Common myeloid progenitor, CD34-positive (primary cell): ENCODE data around the gene RER1.

ENCODE experiments used
- CTCF ChIA-PET: fragments of 350-600 bp; sonication (Branson Sonifier 250); formaldehyde crosslinking; loops from one replicate; lab custom pipeline; 2021; ENCODE audit warnings: antibody characterized with exemption; lab: Charles Lee
- POLR2A ChIA-PET: fragments of 350-600 bp; sonication (Branson Sonifier 250); formaldehyde crosslinking; loops from one replicate; lab custom pipeline; 2021; ENCODE audit warnings: antibody characterized with exemption; lab: Charles Lee
- DNase-seq, 3 donors: peaks; one replicate each; pipeline versions ENCODE4 v3.0.0 to v3.0.0-alpha.2; 2013
- H3K27ac ChIP-seq, 2 experiments: 1 replicate in 1 of 2; 2 replicates in 1 of 2; pipeline ENCODE4 v1.7.0; 2013; ENCODE audit warnings: inconsistent platforms in 2 of 2, low read length in 2 of 2, mild to moderate bottlenecking in 2 of 2, low read depth in 1 of 2, moderate library complexity in 1 of 2; ENCODE audit not compliant: severe bottlenecking in 2 of 2, insufficient read depth in 1 of 2, poor library complexity in 1 of 2
- H3K27me3 ChIP-seq, 5 experiments: replicated peaks in 2 of 5; 1 replicate in 3 of 5; 2 replicates in 2 of 5; pipeline versions ENCODE4 v1.6.1 to v1.7.0; 2013; ENCODE audit warnings: low read length in 4 of 5, mild to moderate bottlenecking in 2 of 5, moderate library complexity in 2 of 5, inconsistent platforms in 1 of 5; ENCODE audit not compliant: insufficient read depth in 5 of 5, control insufficient read depth in 4 of 5
- H3K36me3 ChIP-seq, 4 experiments: 1 replicate in 2 of 4; 2 replicates in 2 of 4; pipeline versions ENCODE4 v1.6.1 to v1.7.0; 2013; ENCODE audit warnings: low read length in 3 of 4, control low read depth in 1 of 4, mild to moderate bottlenecking in 1 of 4; ENCODE audit not compliant: control insufficient read depth in 4 of 4, insufficient read depth in 4 of 4
- H3K4me1 ChIP-seq, 4 experiments: 1 replicate in 3 of 4; 2 replicates in 1 of 4; pipeline versions ENCODE4 v1.6.1 to v1.7.1; 2013; ENCODE audit warnings: low read length in 3 of 4, mild to moderate bottlenecking in 3 of 4, control low read depth in 1 of 4, inconsistent platforms in 1 of 4, moderate library complexity in 1 of 4; ENCODE audit not compliant: control insufficient read depth in 4 of 4, insufficient read depth in 4 of 4; ENCODE audit errors: control extremely low read depth in 1 of 4
- H3K4me3 ChIP-seq, 7 experiments: 1 replicate in 4 of 7; 2 replicates in 3 of 7; pipeline versions ENCODE4 v1.5.1 to v1.7.0; 2013; ENCODE audit warnings: mild to moderate bottlenecking in 7 of 7, low read length in 6 of 7, moderate library complexity in 6 of 7, inconsistent platforms in 2 of 7, low read depth in 2 of 7, control low read depth in 1 of 7; ENCODE audit not compliant: insufficient read depth in 4 of 7, control insufficient read depth in 1 of 7; ENCODE audit errors: extremely low read depth in 1 of 7
- H3K9me3 ChIP-seq, 5 experiments: 1 replicate in 4 of 5; 2 replicates in 1 of 5; pipeline versions ENCODE4 v1.6.1 to v1.7.1; 2013; ENCODE audit warnings: low read length in 4 of 5, mild to moderate bottlenecking in 2 of 5, inconsistent platforms in 1 of 5, low read depth in 1 of 5, moderate library complexity in 1 of 5; ENCODE audit not compliant: control insufficient read depth in 4 of 5, insufficient read depth in 2 of 5; ENCODE audit errors: control extremely low read depth in 1 of 5
- WGBS: methylation state at CpG from one replicate; pipeline ENCODE4 v1.1.5; 2013; ENCODE audit not compliant: insufficient coverage; 5-methylcytosine and 5-hydroxymethylcytosine counted together

RER1 gene

DNA sequence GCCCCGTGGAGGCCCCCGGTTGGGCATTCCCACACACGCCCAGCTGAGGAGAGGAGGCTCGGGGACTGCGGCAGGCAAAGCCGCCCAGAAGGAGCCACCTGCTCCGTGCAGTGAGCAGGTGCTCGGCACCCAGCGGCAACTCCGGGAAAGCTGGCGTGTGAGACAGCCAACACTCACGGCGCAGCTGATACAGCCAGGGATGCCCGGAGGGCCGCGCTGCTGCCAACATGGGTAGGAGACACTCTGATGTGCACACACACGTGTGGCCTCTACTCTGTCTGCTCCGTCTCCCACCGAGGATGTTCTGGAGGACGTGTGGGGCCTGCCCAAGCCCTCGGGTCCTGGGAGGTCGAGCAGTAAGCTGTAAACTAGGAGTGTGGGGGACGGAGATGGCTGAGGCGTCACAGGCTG, 13.2 kb upstream of the RER1 start:
- Histone ChIP-seq H3K4me1 (peaks cover 0 to 3% (median 1%) of the 10 kb centered on the region in 4 experiments), H3K27ac (no peak overlapping the region), H3K27me3 (no peaks in the 10 kb centered on the region), H3K36me3 (peaks cover 0 to 2% (median 0%) of the 10 kb centered on the region in 4 experiments), H3K9me3 (no peaks in the 10 kb centered on the region), H3K4me3 (no peak overlapping the region)
- DNase-seq: no peak
- ChIA-PET CTCF (interaction anchor here (1.2 to 7.5 kb wide), 2 partner anchors 11 to 181 kb away, joined by 3 to 98 read pairs; partner anchors contain the start of gene FAAP20), POLR2A (no interaction called here)
- 95% methylated on average over 20 of the region's 24 CpGs for WGBS

DNA sequence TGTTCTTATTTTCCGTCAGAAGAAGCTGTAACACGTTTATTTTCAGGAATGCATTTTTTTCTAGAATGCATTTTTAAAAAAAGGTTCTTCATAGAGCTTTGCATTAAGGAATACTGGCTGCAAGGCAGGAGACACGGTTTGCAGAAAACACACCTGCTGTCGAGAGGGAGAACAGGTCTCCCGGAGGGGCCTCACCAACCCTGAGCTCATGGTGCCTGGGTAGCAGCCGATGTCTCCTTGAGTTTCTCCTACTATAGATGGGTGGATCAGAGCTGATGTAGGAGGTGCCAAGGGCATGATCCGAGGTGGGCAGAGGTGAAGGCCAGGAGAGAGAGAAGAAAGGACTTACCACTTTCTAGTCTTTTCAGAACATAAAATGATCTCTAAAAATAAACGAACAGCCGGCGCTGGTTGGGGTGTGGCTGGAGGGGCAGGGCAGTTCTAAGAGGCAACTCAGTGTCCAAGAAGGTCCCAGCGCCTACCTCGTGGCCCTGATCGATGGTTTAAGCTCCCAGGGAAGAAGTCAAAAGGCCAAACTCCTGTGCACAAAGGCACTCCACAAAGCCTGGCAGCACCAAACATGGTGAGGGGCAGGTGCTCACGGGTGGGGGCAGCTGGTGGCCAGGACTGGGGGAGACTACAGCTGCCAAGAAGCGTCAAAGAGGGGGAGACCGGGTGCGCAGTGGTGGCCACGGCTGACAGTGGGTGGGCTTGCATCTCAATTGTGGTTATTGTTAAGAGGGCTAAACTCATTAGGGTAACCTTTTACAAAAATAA, 12.5 kb upstream of the RER1 start:
- Histone ChIP-seq H3K4me1 (peaks cover 0 to 3% (median 1%) of the 10 kb centered on the region in 4 experiments), H3K36me3 (peaks cover 0 to 2% (median 0%) of the 10 kb centered on the region in 4 experiments), H3K4me3 (no peak overlapping the region), H3K27ac (no peak overlapping the region), H3K9me3 (no peaks in the 10 kb centered on the region), H3K27me3 (no peaks in the 10 kb centered on the region)
- no peak for DNase-seq
- CTCF ChIA-PET: interaction anchor here (1.2 to 7.5 kb wide), 2 partner anchors 11 to 181 kb away, joined by 3 to 98 read pairs; partner anchors contain the start of gene FAAP20
- POLR2A ChIA-PET: interaction anchor here (0.6 kb wide), 1 partner anchor 134 kb away, joined by 3 read pairs; no protein-coding TSS in a partner anchor
- WGBS: 97% methylated on average over 10 of the region's 18 CpGs

DNA sequence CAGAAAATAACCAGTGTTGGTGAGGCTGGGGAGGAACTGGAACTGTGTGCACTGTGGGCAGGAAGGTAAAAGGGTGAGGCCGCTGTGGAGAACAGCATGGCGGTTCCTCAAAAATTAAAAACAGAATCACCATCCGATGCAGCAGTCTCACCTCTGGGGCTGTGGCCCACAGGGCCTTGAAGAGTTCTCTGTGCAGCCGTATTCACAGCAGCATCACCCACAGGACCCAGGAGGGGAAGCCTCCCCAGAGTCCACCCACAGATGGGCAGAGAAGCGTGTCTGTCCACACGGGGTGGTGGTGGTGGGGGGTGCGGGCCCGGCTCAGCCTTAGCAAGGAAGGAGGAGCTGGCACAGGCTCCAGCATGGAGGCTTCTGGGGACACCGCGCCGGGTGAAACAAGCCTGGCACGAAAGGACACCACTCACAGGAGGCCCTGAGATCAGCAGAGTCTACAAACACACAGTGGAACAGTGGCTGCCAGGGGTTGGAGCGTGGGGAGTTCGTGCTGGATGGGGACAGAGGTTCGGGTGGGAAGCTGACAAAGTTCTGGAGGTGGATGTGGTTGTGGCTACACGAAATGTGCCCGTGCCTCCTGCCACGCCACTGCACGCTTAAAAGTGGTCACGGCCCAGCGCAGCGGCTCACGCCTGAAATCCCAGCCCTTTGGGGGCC, 11.8 kb upstream of the RER1 start:
- DNase-seq: no peak
- Histone ChIP-seq H3K36me3 (peaks cover 0 to 2% (median 0%) of the 10 kb centered on the region in 4 experiments), H3K27ac (no peak overlapping the region), H3K9me3 (no peaks in the 10 kb centered on the region), H3K4me3 (no peak overlapping the region), H3K4me1 (peaks cover 0 to 3% (median 1%) of the 10 kb centered on the region in 4 experiments), H3K27me3 (no peaks in the 10 kb centered on the region)
- ChIA-PET CTCF (interaction anchor here (1.2 to 7.5 kb wide), 8 partner anchors 10 to 206 kb away, joined by 3 to 98 read pairs (median 4); partner anchors contain the start of genes FAAP20, MORN1 and RER1), POLR2A (no interaction called here)
- WGBS: 97% methylated on average over 20 of the region's 23 CpGs

DNA sequence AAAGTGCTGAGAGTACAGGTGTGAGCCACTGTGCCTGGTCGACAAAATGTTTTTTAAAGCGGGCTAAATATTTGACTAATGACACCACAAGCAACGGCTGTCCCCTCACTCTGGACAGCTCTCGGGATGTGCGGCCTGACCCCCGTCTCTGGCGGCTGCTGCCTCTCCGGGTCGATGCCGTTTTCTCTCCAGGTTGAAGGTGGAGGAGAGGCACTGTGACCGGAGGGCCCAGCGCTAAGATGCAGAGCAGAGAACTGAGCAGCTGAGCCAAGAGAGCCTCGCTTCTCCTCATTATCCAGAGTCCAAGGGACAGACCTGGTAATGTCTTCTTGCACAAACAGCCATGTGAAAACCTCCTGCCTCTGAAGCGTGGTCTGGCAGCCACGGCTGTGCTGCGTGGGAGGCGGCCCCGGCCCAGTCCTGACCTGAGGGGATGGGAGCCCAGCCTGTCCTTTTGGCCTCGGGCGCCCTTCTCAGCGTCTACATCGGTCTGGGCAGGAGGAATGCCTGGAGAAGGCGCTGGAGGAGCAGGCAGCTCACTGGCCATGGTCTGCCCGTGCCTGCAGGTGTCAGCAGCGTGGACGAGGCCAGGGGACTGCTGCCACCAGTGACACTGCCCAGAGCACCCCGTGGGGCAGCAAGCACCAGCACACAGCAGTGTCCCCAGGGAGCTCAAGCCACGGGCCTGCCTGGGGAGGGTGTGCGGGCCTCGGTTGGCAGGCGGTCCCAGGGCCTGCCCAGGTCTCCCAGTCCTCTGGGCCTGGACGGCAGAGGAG, 10.6 kb upstream of the RER1 start:
- Histone ChIP-seq H3K27me3 (no peaks in the 10 kb centered on the region), H3K4me3 (no peak overlapping the region), H3K4me1 (peaks cover 0 to 3% (median 1%) of the 10 kb centered on the region in 4 experiments), H3K27ac (no peak overlapping the region), H3K9me3 (no peaks in the 10 kb centered on the region), H3K36me3 (peaks cover 0 to 2% (median 0%) of the 10 kb centered on the region in 4 experiments)
- ChIA-PET CTCF (interaction anchor here (0.8 to 7.5 kb wide), 20 partner anchors 7 to 207 kb away, joined by 3 to 98 read pairs (median 4); partner anchors contain the start of genes FAAP20, MORN1 and RER1), POLR2A (interaction anchor here (1.0 to 2.0 kb wide), 4 partner anchors 87 to 186 kb away, joined by 3 to 12 read pairs (median 3); partner anchors contain the start of gene FAAP20)
- DNase-seq: no peak
- 94% methylated on average over 27 of the region's 32 CpGs for WGBS

DNA sequence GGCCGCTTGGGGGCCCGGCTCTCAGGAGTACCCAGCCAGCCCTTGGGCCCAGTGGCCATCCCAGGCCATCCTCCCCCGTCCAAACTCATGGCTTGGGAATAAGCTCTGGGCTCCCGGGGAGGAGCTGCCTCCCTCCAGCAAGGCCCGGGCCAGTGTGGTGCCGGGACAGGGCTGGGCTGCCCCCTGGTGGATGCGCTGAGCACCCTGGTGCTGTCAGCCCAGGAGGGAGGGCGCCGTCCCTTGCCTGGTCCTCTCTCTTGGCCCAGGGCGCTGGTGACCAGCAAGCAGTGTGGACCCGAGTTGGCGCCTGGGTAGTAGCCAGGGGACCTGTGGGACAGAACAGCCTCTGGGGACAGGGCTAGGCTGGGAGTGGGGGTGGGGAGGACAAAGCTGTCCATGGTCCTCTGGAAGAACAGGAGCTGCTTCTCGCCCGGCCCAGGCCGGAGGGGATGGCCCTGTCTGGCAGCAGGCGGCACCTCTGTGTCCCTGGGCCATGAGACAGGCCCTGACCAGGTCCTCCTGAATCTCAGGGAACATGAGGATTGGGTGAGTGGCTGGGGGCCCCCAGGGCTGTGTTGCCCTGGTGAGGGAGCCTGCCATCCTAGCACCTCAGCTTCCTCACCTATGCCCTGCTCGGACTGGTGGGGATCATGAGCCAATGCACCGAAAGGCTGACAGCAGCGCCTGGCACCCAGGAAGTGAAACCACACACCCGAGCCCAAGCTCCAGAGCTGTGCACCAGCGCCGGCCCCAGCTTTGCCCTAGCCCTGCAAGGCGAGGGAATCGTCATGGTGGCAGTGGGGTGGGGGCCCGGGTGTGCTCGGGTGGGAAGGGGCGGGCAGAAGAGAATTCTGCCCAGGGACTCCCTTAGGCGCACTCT, 9.7 kb upstream of the RER1 start:
- Histone ChIP-seq H3K36me3 (peaks cover 0 to 4% (median under 1%) of the 10 kb centered on the region in 4 experiments), H3K27me3 (no peaks in the 10 kb centered on the region), H3K4me3 (no peak overlapping the region), H3K27ac (no peak overlapping the region), H3K4me1 (peaks cover 0 to 3% (median 1%) of the 10 kb centered on the region in 4 experiments), H3K9me3 (no peaks in the 10 kb centered on the region)
- peak; percentile 50 to 69 (median 66) for DNase-seq
- ChIA-PET CTCF (interaction anchor here (0.7 to 7.5 kb wide), 20 partner anchors 8 to 236 kb away, joined by 3 to 98 read pairs (median 4); partner anchors contain the start of genes FAAP20, MORN1 and RER1), POLR2A (interaction anchor here (0.9 to 2.0 kb wide), 6 partner anchors 9 to 187 kb away, joined by 3 to 12 read pairs (median 3); partner anchors contain the start of genes FAAP20, MORN1 and RER1)
- 63% methylated on average over 22 of the region's 28 CpGs for WGBS
